ENCODE measurements around the gene PKP1.
"Not testable (repeated sequence)": the region's sequence is repeated elsewhere in the genome, so short reads cannot be mapped to it uniquely, and the experiment has no call there.

Gene PKP1, protein sequence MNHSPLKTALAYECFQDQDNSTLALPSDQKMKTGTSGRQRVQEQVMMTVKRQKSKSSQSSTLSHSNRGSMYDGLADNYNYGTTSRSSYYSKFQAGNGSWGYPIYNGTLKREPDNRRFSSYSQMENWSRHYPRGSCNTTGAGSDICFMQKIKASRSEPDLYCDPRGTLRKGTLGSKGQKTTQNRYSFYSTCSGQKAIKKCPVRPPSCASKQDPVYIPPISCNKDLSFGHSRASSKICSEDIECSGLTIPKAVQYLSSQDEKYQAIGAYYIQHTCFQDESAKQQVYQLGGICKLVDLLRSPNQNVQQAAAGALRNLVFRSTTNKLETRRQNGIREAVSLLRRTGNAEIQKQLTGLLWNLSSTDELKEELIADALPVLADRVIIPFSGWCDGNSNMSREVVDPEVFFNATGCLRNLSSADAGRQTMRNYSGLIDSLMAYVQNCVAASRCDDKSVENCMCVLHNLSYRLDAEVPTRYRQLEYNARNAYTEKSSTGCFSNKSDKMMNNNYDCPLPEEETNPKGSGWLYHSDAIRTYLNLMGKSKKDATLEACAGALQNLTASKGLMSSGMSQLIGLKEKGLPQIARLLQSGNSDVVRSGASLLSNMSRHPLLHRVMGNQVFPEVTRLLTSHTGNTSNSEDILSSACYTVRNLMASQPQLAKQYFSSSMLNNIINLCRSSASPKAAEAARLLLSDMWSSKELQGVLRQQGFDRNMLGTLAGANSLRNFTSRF

DNA sequence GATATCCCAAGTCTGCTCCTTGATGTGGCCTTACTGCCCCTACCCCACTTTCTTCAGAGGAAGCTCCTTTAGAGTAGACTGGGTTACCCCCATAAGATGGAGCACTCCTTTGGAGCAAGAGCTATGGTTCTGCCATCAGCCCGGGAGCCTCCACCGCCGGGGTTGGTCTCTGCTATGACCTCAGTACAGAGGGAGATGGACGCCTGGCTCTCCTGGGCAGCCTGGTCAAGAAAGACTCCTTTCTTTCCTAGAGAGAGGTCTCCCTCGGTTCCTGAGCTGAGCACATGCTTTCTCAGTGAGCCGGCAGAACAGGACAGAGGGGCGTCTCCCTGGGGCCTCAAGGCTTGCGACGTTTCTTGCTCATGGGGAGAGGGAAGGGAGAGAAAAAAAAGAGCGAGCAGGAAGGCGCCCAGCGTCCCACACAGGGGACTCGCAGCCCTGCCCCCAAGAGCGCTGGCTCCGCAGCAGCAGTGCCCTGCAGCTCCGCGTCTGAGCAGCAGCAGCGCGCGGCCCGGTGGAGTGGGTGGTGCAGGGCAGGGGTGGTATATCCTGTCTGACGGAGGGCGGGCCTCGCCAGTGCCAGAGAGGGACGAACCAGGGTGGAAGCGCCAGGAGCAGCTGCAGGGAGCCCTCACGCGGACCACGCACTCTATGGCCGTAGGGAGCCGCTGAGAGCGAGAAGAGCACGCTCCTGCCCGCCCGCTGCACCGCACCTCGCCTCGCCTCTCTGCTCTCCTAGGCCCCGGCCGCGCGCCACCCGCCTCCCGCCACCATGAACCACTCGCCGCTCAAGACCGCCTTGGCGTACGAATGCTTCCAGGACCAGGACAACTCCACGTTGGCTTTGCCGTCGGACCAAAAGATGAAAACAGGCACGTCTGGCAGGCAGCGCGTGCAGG lies at the start of gene PKP1:
PKP1 (plus strand) TSS at position 576 of the 899 bp plus-strand sequence; CDS start at position 773, 197 bp downstream.
- no peak for DNase-seq

DNA sequence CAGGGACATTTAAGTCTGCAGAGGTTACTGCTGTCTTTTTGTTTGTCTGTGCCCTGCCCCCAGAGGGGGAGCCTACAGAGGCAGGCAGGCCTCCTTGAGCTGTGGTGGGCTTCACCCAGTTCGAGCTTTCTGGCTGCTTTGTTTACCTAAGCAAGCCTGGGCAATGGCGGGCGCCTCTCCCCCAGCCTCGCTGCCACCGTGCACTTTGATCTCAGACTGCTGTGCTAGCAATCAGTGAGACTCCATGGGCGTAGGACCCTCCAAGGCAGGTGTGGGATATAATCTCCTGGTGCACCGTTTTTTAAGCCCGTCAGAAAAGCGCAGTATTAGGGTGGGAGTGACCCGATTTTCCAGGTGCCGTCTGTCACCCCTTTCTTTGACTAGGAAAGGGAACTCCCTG lies 43.7 kb upstream of the PKP1 start:
- not testable (repeated sequence) for DNase-seq

DNA sequence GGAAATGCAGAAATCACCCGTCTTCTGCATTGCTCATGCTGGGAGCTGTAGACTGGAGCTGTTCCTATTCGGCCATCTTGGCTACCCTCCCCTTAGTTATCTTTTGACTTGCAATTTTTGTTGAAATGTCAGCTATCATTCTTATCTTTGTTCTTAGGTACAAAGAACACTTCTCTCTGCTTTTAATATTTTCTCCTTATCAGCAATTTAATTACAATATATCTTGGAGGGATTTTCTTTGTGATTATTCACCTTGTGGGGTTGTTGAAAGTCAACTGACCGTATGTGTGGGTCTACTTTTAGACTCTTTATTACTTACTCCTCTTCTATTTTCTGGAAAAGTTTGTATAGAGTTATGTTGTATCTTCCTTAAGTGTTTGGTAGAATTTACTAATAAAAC lies 43.1 kb upstream of the PKP1 start:
- DNase-seq, result no peak

DNA sequence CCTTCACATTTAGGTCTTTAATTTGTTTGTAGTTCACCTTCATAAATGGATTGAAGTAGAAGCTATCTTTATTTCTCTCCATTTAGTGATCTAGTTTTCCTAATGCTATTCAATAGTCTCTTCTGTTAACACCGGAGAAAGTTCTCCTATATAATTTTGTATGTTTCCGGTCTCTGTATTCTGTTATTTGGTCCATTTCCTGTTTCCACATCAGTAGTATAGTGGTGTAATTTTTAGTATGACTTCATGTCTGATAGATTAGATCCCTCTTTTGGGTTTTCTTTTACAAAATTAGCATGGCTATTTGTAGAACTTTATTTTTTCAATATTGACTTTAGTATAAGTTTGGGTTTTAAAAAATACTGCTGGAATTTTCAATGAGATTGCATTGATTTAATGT lies 41.6 kb upstream of the PKP1 start:
- DNase-seq, result no peak

DNA sequence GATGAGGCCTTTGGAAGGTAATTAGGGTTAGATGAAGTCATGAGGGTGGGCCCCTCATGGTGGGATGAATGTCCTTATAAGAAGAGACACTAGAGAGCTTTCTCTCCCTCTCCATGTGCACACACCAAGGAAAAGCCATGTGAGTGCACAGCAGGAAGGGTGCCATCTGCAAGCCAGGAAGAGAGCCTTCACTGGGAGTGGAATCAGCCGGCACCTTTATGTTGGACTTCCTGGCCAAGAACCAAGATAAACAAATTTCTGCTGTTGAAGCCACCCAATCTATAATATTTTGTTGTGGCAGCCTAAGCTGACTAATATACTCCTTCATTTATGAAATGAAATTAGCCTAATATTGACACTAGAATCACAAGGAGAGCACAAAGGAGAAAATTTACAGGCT lies 38.2 kb upstream of the PKP1 start:
- DNase-seq, result no peak

DNA sequence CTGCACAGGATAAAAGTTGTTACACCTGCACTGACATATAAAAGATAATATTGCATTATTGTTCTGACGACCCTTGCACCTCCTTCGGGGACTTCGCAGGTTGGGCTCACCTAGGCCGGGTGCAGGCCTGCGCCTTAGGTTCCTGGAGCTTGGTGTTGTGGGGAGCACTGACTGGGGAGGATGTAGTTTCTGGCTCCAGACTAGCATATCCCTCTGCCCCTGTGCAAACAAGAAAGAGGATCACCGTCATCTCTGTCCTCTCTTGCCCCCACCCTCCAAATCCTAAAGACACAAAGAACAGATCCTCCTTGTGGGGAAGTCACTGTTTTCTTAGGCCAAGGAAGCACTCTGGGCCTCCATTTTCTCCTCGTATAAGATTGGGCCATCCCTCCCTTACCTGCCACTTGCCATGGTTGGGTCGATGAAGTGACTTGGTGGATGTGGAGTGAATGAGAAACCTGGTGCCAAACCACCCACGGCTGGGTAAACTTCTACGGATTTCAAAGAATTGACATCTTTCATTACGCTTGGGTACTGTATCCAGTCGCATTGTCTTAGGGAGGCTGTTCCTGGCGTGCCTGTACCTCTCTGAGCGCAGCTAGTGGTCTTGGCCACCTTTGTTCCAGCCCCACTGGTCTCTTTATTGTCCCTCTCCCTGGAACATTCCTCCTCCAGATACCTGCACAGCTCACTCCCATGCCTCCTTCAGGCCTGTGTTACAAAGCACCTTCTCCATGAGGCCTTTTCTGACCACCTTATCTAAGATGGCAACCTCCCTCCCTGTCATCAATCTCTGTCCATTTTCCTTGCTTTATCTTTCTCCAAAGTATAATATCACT lies 34.4 kb upstream of the PKP1 start:
- DNase-seq, result no peak

DNA sequence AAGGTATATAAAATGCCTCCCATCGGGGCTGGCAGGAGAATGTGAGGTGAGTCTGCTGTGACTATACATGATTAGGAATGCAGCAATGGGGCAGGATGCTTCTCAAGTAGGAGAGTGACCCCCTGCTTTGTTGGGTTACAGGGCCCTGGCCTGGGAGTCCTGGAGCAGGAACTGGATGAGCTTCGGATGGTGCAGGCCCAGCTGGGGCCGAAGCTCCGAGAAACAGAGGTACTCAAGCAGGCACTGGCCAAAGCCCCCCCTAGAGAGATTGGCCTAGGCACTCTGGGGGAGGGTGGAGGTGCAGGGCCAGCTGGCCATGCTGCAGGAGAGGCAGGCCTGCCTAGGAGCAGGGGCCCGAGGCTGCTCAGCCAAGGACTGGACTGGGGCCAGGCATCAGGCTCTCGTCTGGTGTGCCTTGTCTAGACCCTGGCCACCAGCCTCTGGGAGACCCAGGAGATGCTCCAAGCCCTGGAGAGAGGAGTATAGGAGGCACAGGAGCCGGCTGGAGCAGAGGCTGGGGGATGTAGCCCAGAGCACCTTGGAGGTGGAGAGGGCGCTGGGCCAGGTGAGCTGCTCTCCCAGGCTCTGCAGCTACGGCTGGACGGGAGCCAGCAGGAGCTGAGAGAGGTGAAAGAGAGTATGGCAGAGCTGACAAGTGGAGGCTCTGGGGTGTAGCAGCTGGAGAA lies 32.8 kb upstream of the PKP1 start:
- no peak for DNase-seq

DNA sequence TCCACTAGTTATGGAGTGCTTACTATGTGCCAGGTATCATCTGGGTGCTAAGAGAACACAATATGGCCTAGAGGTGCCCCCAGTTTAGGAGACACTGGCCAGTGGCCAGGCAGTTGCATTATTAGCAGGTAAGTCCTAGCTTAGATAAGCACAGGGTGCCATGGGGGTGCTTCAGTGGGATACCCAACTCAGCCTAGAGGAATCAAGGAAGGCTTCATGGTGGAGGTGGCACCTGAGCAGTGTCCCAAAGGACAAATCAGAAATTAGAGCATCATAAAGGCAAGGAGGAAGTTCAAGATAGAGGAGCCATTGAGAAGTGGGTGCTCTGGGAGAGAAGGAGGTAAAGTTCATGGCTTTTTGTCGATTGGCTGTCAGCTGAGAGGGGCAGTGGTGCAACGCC lies 31.9 kb upstream of the PKP1 start:
- DNase-seq, result no peak

DNA sequence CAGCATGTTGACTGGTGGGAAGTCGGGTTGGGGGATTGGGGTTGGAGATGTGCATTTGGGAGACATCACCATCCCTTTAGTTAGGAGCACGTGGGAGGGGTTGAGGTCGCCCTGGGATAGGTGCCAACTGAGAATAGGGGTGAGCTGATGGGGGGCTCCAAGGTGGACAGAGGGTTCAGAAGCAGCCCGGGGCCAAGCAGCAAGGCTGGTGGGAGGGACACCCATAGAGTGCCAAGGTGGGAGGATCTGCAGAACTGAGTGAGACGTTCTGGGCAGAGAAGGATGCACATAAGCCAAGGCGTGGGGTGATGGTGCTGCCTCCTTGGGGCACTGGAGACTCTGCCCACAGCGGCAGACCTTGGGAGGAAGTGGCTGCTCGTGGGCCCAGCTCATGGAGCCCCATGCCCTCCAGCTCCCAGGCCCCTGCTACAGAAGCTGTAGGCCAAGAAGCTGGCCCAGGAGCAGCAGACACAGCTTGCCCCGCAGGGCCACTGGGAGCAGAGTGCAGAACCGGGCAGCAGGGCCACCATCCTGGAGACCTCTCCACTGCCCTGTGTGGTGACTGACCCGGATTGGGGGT lies 31.4 kb upstream of the PKP1 start:
- no peak for DNase-seq

DNA sequence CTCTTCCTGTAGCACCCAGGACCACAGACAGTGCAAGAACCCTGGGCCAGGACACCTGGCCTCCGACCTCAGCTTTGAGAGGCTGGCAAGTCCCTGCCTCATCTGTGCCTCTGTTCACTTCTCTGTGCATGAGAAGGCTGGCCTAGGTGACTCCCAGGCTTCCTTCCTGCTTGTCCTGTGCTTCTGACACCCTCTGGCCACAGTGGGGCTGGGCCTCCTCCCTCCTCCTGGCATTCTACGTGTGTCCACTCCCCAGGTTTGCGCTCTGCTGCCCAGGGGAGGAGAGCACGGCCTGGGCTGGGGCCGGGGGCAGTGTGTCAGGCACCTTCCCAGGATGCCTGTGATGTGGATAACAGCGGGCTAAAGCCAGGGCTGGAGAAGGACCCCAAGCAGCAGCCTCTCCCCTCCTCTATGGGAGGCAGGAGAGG lies 30.3 kb upstream of the PKP1 start:
- no peak for DNase-seq

DNA sequence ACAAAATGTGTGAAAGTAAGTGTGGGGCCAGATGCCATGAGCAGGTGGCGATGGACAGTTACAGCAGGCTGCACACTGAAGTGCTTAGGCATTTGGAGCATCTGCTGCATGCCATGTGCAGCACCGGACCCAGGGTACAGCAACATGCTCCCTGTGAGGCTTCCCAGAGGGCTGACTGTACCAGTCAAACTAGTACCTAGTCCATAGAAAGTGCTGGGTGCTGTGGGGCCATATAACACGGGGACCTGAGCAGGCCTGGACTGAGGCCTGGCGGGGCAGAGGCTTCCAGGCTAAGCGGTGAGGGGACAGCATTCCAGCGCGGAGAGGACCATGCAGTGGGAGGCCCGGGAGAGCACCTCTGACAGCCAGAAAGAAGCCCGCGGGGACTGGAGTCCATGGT lies 29.9 kb upstream of the PKP1 start:
- DNase-seq, result no peak

DNA sequence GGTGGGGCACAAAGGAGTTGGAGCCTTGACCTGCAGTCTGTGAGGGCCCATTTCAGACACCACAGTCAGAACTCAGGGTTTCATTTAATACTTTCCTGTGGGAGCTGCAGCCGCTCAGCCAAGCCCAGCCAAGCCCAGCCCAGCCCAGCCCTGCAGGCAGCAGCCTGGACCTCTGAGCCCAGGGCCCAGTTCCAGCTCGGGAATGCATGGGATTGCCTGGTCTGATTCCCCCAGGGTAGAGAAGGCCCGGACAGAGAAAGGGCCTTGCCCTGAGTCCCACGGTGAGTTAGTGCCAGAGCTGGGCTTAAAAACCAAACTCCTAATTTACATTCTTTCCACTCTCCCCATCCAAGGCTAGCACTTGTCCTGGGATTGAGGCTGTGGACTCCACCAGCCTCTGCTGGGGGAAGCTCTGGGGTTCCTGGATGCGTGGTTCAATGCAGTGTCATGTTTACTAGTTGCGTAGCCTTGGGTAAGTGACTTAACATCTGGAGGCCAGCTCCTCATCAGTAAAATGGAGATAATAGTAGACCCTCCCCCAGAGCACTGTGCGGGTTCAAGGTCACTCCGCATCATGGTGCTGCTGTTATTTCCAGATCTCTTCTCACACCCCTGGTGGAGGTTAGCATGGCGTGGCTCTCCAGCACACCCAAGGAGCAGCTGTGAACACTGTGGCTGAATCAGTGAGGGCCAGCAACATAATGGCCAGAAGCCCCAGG lies 29.2 kb upstream of the PKP1 start:
- DNase-seq, result no peak

DNA sequence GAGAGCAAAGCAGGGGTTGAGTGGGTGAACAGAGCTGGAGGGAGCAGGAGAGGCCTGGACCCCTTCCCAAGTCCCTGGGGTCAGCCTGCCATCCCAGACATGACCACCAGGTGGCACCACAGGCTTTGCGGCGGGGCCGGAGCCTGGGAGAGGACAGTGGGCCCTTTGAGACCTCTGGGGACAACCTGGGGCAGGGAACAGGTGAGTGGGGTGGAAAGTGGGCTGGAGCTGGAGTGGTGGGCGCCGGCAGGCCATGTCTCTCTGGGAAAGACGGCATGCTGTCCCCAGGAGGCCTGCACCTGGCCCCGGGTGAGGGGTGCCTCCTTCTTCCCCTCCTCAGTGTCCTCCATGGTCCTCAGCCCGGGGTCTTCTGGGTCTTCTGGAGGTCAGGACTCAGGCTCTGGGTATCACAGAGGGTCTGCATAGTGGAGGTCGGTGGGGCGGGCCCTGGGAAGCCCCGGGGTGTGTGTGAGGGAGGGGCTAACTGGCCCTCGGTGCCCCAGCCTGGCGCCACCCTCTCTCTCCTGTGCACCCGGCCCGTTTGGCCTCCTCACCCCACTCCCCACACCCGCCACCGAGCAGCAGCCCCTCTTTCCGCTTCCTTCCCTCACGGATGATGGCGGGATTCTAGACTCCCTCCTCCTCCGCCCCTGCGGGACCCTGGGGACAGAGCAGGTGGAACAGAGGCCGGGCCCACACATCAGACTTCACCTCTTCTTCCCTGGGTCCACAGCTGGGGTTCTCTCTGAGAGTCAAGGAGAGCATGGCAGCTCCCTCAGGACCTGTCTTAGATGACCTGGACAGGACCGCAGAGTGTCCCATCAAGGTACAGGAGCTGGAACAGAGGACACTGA lies 28.5 kb upstream of the PKP1 start:
- no peak for DNase-seq

DNA sequence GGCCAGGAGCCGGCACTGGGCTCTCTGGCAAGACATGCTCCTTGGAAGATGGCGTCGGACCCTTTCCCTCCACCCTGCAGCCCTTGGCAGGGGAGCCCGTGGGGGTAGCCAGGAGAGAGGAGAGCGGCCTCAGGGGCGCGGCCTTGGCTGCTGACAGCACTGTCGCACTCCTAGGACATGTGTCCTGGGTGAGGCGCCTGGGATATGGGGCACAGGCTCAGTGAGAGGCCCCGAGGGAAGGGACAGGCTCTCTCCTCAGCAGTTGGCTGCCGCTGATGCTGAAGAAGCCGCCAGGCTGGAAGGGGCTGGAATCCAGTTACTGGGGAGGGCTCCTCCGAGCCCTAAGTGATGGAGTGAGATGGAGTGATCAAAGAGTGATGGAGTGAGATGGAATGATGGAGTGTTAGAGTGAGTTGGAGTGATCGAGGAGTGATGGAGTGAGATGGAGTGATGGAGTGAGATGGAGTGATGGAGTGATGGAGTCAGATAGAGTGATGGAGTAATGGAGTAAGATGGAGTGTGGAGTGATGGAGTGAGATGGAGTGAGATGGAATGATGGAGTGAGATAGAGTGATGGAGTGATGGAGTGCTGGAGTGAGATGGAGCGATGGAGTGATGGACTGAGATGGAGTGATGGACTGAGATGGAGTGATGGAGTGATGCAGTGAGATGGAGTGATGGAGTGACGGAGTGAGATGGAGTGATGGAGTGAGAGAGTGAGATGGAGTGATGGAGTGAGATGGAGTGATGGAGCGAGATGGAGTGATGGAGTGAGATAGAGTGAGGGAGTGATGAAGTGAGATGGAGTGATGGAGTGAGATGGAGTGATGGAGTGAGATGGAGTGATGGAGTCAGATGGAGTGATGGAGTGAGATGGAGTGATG lies 27.6 kb upstream of the PKP1 start:
- no peak for DNase-seq

DNA sequence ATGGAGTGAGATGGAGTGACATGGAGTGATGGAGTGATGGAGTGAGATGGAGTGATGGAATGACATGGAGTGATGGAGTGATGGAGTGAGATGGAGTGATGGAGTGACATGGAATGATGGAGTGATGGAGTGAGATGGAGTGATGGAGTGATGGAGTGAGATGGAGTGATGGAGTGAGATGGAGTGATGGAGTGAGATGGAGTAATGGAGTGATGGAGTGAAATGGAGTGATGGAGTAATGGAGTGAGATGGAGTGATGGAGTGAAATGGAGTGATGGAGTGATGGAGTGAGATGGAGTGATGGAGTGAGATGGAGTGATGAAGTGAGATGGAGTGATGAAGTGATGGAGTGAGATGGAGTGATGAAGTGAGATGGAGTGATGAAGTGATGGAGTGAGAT lies 25.2 kb upstream of the PKP1 start:
- DNase-seq, result not testable (repeated sequence)

DNA sequence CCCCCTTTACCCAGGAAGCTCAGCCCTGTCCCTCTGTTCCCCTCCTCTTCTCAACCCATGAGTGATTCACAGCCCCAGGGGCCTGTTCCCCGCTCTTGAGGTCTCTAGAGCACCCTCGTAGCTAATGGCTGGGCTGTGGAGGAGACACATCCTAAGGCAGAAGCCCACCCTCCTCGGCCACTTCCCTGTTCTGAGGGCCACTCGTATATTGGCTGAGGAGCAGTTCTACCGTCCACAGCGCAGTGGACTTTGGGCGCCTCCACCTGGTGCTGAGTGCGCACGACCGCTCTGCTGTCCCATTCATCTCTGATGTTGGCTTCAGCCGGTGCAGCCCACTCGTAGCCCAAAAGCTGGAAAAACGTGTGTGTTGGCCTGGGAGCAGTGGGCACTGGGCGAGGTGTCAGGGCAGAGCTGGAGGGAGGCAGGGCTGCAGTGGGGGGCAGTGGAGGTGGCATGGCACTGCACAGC lies 24.5 kb upstream of the PKP1 start:
- DNase-seq, result no peak

DNA sequence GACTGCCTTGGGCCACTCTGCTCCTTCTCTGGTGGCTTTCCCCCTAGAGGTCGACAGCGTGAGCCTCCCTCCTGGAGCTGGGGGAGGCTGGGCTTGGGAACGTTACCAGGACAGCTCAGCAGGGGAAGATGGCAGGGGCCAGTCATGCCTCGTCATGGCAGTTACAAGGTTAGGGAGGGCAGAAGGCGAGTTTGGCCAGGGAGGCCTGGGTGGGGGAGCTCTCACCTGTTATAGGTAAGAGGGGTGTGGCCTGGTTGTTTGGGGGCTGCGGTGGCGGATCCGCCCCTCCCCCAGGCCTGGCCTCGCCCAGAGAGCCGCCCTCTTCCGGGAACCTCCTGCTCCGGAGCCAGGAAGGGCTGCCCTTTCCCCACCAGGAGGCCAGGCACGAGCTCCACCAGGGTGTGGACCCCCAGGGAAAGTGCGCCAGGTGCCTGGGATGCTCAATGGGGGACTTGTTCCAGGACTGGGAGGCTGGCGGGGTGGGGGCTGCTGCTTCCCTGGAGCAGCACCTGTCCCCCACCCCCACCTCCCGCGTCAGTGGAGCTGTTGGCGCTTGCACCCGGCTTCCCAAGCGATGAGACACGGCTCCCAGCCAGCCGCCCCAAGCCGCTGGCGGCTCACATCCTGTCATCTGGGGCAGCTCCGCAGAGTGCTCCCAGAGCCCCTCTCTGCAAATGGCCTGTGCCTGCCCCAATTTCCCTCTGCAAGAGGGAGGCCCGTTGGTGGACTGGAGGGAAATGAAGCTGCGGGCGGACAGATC lies 23.6 kb upstream of the PKP1 start:
- no peak for DNase-seq

DNA sequence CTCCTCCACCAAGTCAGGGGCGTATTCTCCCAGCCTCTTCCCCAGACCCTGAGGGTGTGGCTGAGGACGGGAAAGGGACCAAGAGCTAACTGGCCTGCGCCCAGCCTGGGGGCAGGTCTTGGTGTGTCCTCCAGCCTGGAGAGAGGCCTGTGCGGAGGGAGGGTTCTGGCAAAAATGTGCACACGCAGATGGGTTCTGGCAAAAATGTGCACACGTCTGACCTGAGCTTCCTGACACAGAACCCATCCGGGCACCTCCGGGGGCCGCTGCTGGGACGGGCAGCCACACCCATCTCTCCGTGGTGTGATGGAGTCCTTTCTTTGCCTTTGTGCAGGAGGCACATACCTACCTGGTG lies 23.1 kb upstream of the PKP1 start:
- DNase-seq, result no peak

Data from NCI-H1436 treated with DMSO at 0.1 percent for 48 hours (cell line).